Keratinocyte (primary cell): ENCODE results near the gene FURIN. TPM values are rescaled to one million over a fixed set of nuclear protein-coding genes. Genes with fewer than 3 reads are reported as not detected.

Experiments used
- DNase-seq: peaks from one replicate; pipeline ENCODE4 v3.0.0-alpha.2; 2011; ENCODE audit warnings: low read depth, missing footprints, low spot score
- FAIRE-seq: peaks from 2 replicates; lab custom pipeline; 2011; peaks lifted over from hg19 to GRCh38; lab: Jason Lieb, UNC
- H2AFZ ChIP-seq: 2 replicates; pipeline ENCODE4 v1.6.0; 2012; ENCODE audit warnings: low read length, control low read depth, inconsistent platforms; ENCODE audit not compliant: control insufficient read depth
- H3K27ac ChIP-seq: 2 replicates; pipeline ENCODE4 v1.5.1; 2011; ENCODE audit warnings: low read length; ENCODE audit not compliant: control insufficient read depth, insufficient read depth
- H3K27me3 ChIP-seq: 3 replicates; pipeline ENCODE4 v1.6.0; 2011; ENCODE audit warnings: low read length; ENCODE audit not compliant: control insufficient read depth, insufficient read depth; ENCODE audit errors: extremely low read depth
- H3K36me3 ChIP-seq, 2 experiments: 2 replicates in 1 of 2; 3 replicates in 1 of 2; pipeline ENCODE4 v1.5.1; 2011; ENCODE audit warnings: low read length in 2 of 2, mild to moderate bottlenecking in 1 of 2; ENCODE audit not compliant: control insufficient read depth in 2 of 2, insufficient read depth in 2 of 2; ENCODE audit errors: extremely low read depth in 1 of 2
- H3K4me1 ChIP-seq: 3 replicates; pipeline ENCODE4 v1.5.1; 2011; ENCODE audit warnings: low read length; ENCODE audit not compliant: control insufficient read depth, insufficient read depth; ENCODE audit errors: extremely low read depth
- H3K4me2 ChIP-seq: 3 replicates; pipeline ENCODE4 v1.6.0; 2011; ENCODE audit warnings: low read depth, low read length; ENCODE audit not compliant: control insufficient read depth, insufficient read depth; ENCODE audit errors: extremely low read depth
- H3K4me3 ChIP-seq, 3 experiments: fragments of 200-600 bp in 1 of 3; sonication (generic) in 1 of 3; 2 replicates in 2 of 3; 3 replicates in 1 of 3; pipeline ENCODE4 v1.5.1; 2011 to 2016; ENCODE audit warnings: low read length in 3 of 3, mild to moderate bottlenecking in 3 of 3, control low read depth in 2 of 3, inconsistent platforms in 1 of 3, low read depth in 1 of 3, mixed read lengths in 1 of 3, mixed run types in 1 of 3, moderate library complexity in 1 of 3; ENCODE audit not compliant: control insufficient read depth in 2 of 3, insufficient read depth in 2 of 3; ENCODE audit errors: extremely low read depth in 1 of 3
- H3K79me2 ChIP-seq: 2 replicates; pipeline ENCODE4 v1.6.0; 2012; ENCODE audit warnings: low read length; ENCODE audit not compliant: control insufficient read depth, insufficient read depth
- H3K9ac ChIP-seq: 3 replicates; pipeline ENCODE4 v1.6.0; 2011; ENCODE audit warnings: low read length; ENCODE audit not compliant: control insufficient read depth, insufficient read depth; ENCODE audit errors: extremely low read depth
- H3K9me1 ChIP-seq: 3 replicates; pipeline ENCODE4 v1.6.0; 2011; ENCODE audit warnings: low read length; ENCODE audit not compliant: control insufficient read depth, insufficient read depth; ENCODE audit errors: extremely low read depth
- H3K9me3 ChIP-seq: 2 replicates; pipeline ENCODE4 v1.5.1; 2012; ENCODE audit warnings: low read depth, low read length; ENCODE audit not compliant: control insufficient read depth
- H4K20me1 ChIP-seq: 3 replicates; pipeline ENCODE4 v1.6.0; 2011; ENCODE audit warnings: low read length; ENCODE audit not compliant: control insufficient read depth, insufficient read depth; ENCODE audit errors: extremely low read depth
- CTCF ChIP-seq, 3 experiments: IDR thresholded peaks in 1 of 3; conservative IDR thresholded peaks in 1 of 3; optimal IDR thresholded peaks in 1 of 3; 2 replicates in 2 of 3; 3 replicates in 1 of 3; pipeline versions ENCODE3 to v1.5.1; 2011; ENCODE audit warnings: low read length in 3 of 3, mild to moderate bottlenecking in 3 of 3, moderate library complexity in 2 of 3, control low read depth in 1 of 3, inconsistent platforms in 1 of 3; ENCODE audit not compliant: insufficient read depth in 2 of 3; ENCODE audit errors: extremely low read depth in 1 of 3
- EZH2 ChIP-seq: IDR thresholded peaks from one replicate; pipeline ENCODE4 v1.6.1; 2012; ENCODE audit warnings: inconsistent platforms, mild to moderate bottlenecking, low read length, moderate library complexity
- dilution Hi-C: fragments of 300-500 bp; cut with MboI; formaldehyde crosslinking; loops from one replicate; pipeline ENCODE4 v1.7.0; 2020; ENCODE audit warnings: low sequenced_read_pairs; ENCODE audit not compliant: extremely low pct_ligation_motif_present
- polyA plus RNA-seq, 5 experiments: library from polyadenylated mRNA; depleted of rRNA in 3 of 5; stranded (reverse) in 3 of 5; stranded (forward) in 1 of 5; unstranded in 1 of 5; fragments of >200 nt; gene quantifications; 1 replicate in 1 of 5; 2 replicates in 3 of 5; 3 replicates in 1 of 5; pipeline versions ENCODE4 v1.2.1 to v1.2.3, GENCODE V29; 2011 to 2012; ENCODE audit warnings: missing spikeins in 2 of 5, low read depth in 1 of 5, low replicate concordance in 1 of 5

Gene FURIN
- polyA plus RNA-seq, 1 donor (not counting 4 experiments of a cell fraction or from before 2014, with no cell fraction given): 22.8 TPM

GRCh38 chr15:90866161-90866715 is 2.1 kb upstream of the FURIN start:
- H3K4me3 ChIP-seq: no peak overlapping the region
- H3K79me2 ChIP-seq: peaks cover 8% of the 10 kb centered on the region
- H3K36me3 ChIP-seq: no peaks in the 10 kb centered on the region
- no peak for DNase-seq
- FAIRE-seq: no peak
- no peak overlapping the region for H2AFZ ChIP-seq
- H4K20me1 ChIP-seq: no peaks in the 10 kb centered on the region
- no peaks in the 10 kb centered on the region for H3K9me3 ChIP-seq
- H3K4me2 ChIP-seq: no peak overlapping the region
- TF ChIP-seq EZH2 (no peak), CTCF (optimal IDR thresholded peaks at IDR 0.05 in 1 of 3, IDR thresholded peaks at IDR 0.05 in 1 of 3, conservative IDR thresholded peaks at IDR 0.05 in 1 of 3; ENCODE audit: extremely low read depth in 1 of 3, insufficient read depth in 2 of 3, low read length in 3 of 3) (no peak)
- dilution Hi-C loops: no loop called here
- peaks cover 48% of the 10 kb centered on the region for H3K4me1 ChIP-seq
- no peak overlapping the region for H3K9ac ChIP-seq
- no peak overlapping the region for H3K27ac ChIP-seq
- H3K27me3 ChIP-seq: no peaks in the 10 kb centered on the region
- H3K9me1 ChIP-seq: peaks cover 5% of the 10 kb centered on the region

GRCh38 chr15:90866800-90867199 is 1.6 kb upstream of the FURIN start:
- dilution Hi-C loops: no loop called here
- FAIRE-seq (no peak), DNase-seq (no peak)
- H3K9me3 ChIP-seq: no peaks in the 10 kb centered on the region
- no peak overlapping the region for H2AFZ ChIP-seq
- no peak overlapping the region for H3K4me3 ChIP-seq
- no peaks in the 10 kb centered on the region for H3K27me3 ChIP-seq
- H3K79me2 ChIP-seq: peaks cover 11% of the 10 kb centered on the region
- peaks cover 48% of the 10 kb centered on the region for H3K4me1 ChIP-seq
- no peak overlapping the region for H3K9ac ChIP-seq
- no peak for TF ChIP-seq EZH2
- TF ChIP-seq CTCF (optimal IDR thresholded peaks at IDR 0.05 in 1 of 3, IDR thresholded peaks at IDR 0.05 in 1 of 3, conservative IDR thresholded peaks at IDR 0.05 in 1 of 3; ENCODE audit: extremely low read depth in 1 of 3, insufficient read depth in 2 of 3, low read length in 3 of 3): no peak
- H4K20me1 ChIP-seq: no peaks in the 10 kb centered on the region
- peaks cover 5% of the 10 kb centered on the region for H3K9me1 ChIP-seq
- no peak overlapping the region for H3K4me2 ChIP-seq
- no peaks in the 10 kb centered on the region for H3K36me3 ChIP-seq
- no peak overlapping the region for H3K27ac ChIP-seq
